ENCODE data around the gene PDK2.

The PDK2 gene

DNA sequence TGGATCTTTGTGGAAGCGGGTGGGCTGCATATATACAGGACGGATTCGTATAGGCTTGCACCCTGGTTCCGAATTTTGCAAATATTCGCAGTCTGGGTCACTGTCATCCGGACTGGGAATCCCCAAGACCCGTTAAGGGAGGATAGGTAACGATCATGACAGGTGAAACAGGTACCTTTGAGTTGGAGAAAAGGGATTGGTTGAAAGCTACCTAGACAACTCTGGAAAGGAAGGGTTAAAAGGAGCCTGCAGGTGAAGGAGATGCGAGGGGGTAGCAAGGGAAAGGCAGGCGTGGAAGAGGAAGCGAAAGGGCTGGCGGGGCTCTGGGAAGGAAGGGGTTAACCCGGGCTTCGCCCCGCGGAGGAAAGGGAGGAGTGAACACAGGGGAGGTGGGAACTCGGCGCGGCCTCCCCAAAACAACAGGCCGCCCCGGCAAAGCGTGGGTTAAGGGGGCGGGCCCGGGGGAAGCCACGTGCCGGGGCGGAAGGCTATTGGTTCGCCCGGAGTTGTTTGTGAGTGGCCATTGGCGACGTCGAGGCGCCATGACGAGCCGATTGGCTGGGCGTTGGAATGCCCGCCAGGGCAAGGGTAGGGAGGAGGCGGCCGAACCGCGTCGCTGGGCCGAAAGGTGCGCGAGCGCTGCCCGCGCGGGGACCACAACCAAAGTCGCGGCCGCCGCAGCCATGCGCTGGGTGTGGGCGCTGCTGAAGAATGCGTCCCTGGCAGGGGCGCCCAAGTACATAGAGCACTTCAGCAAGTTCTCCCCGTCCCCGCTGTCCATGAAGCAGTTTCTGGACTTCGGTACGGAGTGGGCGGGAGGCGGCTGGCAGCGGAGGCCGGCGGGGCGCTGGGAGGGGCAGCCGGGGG lies at the start of gene PDK2:
TSS of gene PDK2 (plus strand) at position 599 of the 867 bp plus-strand sequence. CDS start at position 684, 85 bp downstream.
- peak; percentile 82 for DNase-seq (ENCODE audit: low read depth)

DNA sequence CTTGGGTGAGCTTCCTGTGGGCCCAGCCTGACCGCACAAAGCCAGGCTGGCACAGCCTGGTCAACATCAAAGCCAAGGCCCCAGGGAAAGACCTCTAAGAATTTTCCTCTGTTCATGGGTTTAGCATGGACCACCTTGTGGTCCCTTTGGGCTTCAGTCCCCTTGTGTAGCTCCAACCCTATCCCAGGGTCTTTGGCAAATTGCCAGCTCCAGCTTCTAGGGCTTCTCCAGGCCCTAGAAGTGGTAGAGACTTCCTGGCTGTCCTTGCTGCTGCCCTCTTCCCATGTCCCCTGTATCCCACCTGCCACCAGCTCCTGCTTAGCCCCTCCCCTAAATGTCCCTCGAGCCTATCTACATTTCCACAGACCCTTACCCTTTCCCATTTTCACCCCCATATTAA lies 49.0 kb upstream of the PDK2 start:
- DNase-seq (ENCODE audit: low read depth) = no peak

DNA sequence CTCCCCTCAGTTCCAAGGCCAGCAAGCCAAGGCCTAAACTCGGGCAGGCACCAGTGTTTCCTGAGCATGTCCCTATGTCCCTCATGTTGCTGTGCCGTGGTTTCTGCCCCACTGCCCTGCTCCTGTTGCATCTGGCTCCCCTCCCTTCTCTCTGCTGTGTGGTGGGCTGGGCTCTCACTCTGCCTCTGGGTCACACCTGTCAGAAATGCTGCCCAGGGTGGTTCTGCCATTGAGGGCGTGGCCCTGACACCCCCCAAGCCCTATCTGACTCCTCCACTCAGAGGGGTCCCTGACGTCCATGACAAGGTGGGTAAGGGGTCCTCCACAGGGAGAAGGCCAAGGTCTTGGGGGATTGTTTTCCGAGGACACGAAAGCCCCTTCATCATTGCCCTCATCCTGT lies 48.5 kb upstream of the PDK2 start:
- DNase-seq (ENCODE audit: low read depth) = no peak

DNA sequence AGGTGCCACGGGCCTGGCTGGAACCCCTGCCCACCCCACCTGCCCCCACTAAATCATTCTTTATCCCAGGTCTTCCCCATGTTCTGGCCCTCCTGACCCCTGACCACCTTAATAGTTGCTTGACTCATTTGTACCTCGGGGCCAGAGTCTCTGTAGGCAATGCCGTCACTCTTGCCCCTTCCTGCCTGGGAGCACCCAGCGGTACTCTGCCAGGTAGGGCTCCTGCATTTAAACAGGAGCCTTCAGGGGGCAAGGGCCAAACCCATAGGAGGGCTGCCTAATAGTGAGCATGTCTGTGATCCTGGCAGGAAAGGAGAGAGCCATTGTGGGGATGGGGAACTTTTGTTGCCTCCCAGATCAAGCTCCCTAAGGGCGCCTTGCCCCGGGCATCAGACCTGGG lies 48.1 kb upstream of the PDK2 start:
- no peak for DNase-seq (ENCODE audit: low read depth)

DNA sequence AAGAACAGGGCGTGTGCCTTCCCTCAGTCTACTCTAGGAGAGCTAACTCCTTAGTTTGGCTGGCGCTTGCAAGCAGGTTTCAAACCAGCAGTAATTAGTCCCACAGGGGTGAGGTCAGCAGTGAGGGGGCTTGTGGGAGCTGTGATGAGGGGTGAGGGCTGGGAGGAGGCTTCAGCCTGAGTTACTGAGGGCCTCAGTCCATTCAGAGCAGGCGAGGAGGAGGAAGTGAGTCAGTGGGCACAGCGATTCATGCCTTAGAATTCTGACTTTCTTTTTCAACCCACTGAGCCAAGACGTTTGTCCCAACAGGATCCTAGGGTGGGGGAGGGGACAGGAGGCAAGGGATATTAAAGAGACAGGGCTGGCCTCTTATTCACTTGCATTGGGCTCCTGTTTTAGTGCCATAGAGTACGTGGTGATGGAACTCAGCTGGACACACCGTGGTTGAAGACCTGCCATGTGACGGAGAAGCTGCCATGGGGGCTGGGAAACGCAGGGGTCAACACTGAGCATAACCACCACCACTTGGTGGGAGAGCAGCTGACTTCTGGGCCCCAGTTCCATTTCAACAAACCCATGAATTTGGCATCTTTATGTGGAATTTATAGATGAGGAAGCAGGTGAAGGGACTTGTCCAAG lies 47.5 kb upstream of the PDK2 start:
- no peak for DNase-seq (ENCODE audit: low read depth)

DNA sequence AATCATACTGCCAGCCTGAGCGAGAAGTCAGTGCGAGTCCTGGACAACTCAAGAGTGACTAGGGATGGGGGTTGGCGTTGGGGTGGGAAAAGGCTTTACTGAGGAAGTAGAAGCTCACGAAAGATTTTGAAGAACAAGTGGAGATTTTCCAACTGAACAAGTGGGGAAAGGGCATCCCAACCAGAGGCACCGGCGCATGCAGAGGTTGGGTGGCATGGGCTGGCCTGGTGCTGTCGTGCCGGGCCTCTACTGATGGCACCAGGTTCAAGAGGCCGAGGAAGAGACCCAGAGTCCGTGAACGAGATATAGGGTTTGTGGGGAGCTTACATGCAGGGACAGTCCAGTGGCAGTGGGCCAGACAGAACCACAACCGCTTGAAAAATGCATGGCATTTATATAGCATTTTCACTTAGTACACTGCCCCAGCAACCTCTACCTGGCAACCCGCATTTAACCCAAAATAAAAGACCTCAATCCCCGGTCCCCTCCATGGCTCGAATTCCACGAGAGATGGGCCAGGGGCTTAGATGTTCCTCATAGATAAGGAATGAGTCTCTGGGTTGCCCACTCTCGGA lies 46.9 kb upstream of the PDK2 start:
- no peak for DNase-seq (ENCODE audit: low read depth)

DNA sequence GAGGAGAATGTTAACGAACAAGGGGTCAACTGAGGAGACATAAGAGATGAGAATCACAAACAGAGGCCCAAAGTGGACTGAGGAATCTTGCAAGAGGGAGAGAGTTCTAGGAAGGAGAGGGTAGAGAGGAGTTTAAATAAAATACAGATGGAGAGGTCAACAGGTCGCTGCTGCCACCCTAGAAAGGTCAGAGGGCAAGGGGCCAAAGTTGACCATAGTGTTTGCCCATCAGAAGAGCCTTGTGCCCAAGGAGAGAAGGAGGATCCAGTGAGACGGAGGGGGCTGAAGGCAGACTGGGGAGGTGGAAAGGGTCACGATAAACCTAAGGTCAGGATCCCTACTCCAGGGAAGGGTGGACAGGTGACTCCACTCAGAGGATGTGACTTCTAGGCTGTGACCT lies 46.2 kb upstream of the PDK2 start:
- DNase-seq (ENCODE audit: low read depth) = no peak

DNA sequence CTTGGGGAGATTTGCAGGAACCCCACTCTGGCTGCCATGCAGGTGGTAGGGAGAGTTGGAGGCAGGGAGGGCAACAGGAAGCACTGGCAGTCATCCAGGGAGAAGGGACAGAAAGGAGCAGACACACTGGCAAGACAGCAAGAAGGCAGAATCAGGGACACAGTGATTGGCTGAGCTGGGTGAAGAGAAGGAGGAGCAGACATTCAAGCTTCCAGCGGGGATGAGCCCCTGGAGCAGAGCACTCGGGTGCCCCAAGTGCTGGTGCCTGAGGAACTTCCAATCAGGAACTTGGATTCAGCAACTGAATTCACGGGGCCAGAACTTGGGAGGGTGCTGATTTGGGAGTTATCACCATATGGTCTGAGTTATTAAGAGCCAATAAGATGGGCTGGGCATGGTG lies 45.5 kb upstream of the PDK2 start:
- DNase-seq (ENCODE audit: low read depth) = no peak

DNA sequence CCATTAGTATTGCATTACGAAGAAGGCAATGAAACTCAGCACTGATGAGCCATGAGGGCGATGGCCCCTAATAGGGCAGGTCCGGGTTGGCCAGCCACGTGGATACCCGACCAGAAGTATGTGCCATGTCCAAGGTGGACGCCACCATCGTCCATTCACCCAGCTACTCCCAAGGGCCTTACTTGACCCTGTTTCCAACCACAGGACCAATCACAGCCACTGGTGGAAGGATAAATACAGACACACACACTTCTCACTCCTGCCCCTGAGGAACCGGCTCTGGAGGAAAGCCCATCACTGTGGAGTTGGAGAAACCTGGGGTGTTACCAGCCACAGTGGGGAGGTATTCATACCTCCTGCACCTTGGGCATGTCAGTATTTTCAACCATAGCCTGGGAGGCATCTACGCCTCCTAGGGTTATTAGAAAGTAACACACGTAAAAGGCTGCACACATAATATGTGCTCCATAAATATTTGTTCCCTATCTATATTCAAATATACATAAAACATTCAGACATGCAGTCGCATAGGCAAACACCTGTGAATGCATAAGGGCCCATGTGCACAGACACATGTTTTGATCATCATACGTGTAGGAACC lies 44.6 kb upstream of the PDK2 start:
- DNase-seq (ENCODE audit: low read depth) = no peak

DNA sequence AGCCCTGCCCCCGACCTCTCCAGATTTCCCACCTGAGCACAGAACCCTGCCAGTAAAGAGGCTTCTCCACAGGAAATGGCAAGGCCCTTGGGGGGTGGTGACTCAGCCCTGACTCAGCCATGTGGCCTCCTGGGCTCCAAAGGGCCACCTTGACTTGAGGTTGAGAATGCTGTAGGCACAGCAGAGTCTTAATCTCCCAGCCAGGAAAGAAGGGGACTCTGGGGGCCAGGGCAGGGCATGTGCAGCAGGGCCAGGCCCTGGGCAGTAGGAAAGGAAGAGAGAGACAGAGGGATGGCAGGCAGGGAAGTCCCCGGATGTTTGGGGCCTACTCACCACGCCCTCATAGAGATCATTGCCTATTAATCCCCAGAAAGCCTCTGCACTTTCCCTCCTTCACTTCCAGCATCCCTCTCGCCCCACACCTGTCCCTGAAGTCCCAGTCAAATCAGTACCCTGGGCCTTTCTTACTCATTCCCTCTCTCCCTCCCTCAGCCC lies 44.0 kb upstream of the PDK2 start:
- DNase-seq (ENCODE audit: low read depth) = no peak

DNA sequence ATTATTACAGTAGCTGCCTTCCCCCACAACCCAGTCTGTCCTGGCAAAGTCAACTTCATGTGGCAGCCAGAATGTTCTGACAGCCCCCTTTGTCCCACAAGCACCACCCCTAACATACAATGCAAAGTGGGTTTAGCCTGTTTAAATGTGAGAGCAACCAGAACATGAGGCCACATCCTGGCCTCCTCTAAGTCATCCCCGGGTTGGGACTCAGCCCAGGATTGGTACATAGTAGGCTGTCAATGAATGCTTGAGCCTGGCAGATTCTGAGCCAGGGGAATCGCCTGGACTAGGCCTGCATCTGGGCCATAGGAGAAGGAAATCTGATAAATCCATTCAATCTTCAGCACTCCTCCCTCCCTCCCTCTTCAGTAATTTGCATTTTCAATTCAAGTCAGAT lies 43.5 kb upstream of the PDK2 start:
- DNase-seq (ENCODE audit: low read depth) = no peak

DNA sequence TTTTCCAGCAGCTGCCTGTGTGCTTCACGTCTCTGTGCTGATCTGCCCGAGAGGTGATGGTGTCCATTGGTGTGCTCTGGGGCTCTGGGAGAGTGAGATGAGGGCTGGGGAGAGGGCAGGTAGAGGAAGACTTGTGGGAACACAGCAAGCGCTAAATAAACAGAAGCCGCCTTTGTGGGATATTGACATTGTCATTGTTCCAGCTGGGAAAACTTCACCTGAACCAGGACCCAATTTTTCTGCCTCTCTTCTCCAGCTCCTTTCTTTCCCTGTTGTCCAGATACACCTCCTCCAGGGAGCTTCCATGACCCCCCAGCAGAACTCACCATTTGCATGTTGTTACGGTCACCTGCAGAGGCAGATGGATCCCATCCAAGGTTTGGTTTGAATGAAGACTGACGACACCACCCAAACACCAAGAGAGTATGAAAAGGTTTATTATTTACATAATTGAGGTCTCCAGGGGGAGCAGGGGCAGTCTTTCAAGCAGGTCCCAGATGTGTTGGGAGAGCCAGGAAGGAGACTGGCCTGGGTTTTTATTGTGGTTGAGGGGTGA lies 42.8 kb upstream of the PDK2 start:
- no peak for DNase-seq (ENCODE audit: low read depth)

DNA sequence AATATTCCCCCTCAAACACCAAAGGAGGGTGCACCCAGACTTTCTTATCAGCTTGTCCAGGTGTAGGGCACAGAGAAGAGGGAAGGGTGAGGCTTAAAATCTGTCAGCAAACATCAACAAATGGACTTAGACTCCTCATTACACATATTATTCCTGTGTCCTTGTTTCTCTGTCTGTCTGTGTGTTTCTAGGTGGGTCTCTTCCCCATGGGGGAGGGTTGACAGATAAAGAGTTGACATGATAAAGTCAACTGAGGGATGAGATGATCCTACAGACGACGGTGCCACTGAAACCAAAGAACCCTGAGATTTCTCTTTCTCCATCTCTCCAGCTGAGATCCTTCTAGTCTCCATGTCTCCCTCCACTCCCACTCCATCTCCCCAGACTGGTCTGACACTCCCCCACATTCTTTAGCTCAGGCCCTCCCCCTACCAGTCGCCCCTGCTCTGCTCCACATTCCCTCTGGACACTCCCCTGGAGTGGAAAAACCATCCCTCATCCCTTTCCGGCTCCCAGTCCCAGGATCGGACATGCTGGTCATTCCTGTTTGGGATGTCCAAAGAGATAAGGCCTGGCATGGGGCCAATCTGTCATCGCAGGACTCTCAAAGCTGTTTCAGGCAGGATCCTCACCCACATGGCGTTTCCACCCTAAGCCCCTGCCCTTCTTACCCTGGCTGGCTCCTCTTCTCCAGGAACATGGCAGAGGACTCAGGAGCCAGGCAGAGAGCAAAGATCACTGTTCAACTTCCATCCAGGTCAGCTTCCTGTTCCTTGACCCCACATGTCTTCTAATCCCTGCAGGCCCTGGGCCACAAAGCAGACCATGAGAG lies 42.1 kb upstream of the PDK2 start:
- DNase-seq (ENCODE audit: low read depth) = no peak

DNA sequence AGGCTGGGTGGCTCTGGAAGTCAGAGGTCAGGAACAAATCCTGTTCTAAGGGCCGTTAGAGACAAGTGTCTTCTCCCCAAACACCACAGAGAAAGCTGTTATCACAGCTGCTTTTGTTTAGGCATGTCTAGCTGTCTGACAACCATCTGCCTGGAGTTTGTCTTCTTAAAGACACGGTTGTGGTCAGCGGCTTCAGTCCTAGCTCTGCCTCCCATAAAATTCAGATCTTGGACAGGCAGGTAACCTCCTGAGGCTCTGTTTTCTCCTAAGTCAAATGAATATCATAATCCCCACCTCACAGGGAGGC lies 41.5 kb upstream of the PDK2 start:
- no peak for DNase-seq (ENCODE audit: low read depth)

DNA sequence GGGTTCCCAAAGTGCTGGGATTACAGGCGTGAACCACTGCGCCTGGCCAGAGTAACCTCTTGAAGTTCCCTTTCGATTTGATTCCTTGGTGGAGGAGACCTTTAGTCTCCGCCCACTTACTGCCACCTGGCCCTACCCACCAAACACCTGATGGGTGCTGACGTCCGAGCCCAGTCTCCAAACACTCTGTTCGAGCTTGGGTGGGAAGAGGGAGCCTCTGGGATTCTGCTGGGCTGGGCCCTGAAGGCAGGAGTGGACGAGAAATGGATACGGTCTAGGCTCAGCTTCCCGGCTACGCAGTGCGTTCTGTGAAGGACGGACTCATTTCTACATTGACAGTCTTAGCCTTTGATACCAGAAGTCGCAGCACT lies 40.1 kb upstream of the PDK2 start:
- no peak for DNase-seq (ENCODE audit: low read depth)

DNA sequence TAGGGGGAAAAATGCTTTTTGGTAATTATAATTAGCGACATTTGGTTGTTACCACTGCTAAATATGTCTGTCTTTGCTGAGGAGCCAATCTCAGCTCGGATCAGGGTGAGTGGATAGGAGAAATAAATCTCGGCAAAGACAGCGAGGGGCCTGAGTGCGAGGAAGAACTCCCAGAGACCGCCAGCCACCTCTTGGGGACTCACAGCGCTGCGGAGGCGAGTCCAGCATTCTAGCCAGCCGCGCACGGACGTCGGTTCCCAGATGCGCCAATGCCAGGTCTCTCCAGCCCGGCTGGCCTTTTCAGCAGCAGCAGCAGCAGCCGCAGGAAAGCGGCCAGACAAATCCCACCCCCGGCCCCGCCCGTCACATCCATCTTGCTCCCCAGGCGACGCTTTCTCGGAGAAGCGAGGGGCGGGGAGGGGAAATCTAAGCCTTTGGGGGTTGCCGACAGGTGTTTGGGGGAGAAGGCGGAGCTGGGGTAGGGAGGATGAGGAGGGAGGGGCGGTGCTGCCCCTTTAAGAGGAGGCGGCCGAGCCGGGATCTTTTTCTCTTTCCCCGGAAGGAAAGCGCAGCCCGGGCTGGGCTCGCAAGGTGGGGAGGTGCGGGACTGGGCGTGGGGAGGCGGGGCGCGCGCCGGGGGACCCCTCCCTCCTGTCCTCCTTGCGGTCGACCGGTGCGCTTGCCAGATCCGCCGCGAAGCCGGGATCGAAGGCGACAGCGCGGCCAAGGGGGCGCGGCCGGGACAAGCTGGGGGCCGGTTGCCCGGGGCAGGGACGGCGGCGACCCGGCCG lies 39.5 kb upstream of the PDK2 start, which contains the start of gene ITGA3:
TSS of gene ITGA3 (plus strand) at position 685 of the 791 bp plus-strand sequence. CDS start 330 bp downstream, outside the sequence.
- DNase-seq (ENCODE audit: low read depth) = no peak

DNA sequence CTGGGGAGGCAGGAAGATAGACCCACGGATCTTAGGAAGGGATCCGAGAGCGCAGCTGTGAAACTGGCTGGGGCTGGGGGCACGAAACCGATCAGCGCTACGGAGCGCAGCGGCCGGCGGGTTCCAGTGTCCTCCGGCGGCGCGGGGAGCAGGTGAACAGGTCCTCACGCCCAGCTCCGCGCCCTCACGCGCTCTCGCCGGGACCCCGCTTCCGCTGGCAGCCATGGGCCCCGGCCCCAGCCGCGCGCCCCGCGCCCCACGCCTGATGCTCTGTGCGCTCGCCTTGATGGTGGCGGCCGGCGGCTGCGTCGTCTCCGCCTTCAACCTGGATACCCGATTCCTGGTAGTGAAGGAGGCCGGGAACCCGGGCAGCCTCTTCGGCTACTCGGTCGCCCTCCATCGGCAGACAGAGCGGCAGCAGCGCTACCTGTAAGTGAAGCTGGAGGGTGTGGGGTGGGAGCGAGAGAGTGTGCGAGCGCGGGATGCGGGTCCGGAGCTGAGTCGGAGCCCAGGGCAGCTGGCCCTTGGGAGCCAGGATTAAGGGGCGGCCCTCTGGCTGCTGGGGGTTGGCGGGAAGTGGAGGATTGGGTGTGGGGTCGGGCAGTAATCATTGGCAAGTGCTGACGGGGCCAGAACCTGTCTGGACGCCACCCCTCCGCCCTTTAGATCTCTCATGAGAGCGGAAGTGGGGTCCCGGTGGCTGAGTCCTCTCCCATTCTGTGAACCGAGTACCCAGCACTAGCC lies 38.8 kb upstream of the PDK2 start:
- no peak for DNase-seq (ENCODE audit: low read depth)

DNA sequence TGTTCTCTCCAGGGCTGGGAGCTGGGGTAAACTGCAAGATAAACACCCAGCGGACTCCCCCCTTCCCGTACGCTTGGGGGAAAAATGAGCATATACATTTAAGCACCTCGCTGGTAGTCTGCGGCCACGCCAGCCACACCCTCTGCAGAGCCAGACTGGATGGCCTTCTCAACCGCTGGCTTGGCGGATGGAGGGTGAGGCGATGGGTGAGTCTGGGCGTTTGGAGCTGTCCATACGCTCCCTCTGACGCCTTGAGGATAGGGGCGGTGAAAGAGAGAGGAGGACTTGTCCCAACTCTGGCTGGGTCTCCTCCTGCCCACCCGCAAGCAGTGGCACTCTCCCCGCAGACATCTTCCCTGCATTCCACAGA lies 38.2 kb upstream of the PDK2 start:
- no peak for DNase-seq (ENCODE audit: low read depth)

DNA sequence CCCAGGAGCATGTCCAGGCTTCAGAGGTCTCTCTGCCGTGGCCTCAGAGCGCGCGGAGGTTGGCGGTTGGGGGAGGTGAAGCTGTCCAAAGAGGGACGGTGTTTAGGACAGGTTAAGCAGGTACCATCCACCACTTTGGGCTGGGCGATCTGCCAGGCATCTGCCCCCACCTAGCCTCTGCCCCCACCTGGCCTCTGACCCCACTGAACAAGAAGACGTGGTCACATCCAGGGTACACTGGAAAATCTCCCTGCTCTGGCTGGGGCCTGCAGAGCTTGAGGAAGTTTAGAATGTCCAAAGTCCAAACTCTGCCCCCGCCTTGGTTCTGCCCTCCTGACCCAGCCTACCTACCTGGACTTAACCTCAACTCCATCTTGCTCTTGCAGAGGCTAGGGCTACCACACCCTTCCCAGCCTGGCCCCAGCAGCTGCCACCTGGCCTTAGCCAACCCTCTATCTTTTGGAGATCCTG lies 37.6 kb upstream of the PDK2 start:
- no peak for DNase-seq (ENCODE audit: low read depth)

Measured in HS-27A (cell line).